Measurements from ENCODE around the gene ICAM4. TPM values are rescaled to one million over a fixed set of nuclear protein-coding genes. Genes with fewer than 3 reads are reported as not detected.
A peak's percentile ranks its signal among the peaks of the same experiment; 100 is the strongest.

ICAM4 gene
- total and polyA plus RNA-seq, 2 of the 13 experiments (the other 11 are each of a cell fraction or from before 2014, with no cell fraction given), result 2.9 to 4.0 TPM

DNA sequence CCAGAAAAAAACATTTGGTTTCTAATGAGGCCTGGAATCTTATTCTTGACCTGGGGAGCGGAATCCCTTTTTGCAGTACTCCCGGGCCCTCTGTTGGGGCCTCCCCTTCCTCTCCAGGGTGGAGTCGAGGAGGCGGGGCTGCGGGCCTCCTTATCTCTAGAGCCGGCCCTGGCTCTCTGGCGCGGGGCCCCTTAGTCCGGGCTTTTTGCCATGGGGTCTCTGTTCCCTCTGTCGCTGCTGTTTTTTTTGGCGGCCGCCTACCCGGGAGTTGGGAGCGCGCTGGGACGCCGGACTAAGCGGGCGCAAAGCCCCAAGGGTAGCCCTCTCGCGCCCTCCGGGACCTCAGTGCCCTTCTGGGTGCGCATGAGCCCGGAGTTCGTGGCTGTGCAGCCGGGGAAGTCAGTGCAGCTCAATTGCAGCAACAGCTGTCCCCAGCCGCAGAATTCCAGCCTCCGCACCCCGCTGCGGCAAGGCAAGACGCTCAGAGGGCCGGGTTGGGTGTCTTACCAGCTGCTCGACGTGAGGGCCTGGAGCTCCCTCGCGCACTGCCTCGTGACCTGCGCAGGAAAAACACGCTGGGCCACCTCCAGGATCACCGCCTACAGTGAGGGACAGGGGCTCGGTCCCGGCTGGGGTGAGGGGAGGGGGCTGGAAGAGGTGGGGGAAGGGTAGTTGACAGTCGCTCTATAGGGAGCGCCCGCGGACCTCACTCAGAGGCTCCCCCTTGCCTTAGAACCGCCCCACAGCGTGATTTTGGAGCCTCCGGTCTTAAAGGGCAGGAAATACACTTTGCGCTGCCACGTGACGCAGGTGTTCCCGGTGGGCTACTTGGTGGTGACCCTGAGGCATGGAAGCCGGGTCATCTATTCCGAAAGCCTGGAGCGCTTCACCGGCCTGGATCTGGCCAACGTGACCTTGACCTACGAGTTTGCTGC, at the start of gene ICAM4 (continued):
- TF ChIP-seq UBTF (CRISPR knock-in tag; IDR thresholded peaks at IDR 0.05) (peak; percentile 50), ZNF850 (CRISPR knock-in tag; conservative IDR thresholded peaks at IDR 0.05) (0 out of 2 replicates have a peak, but pooled peaks have one; percentile 41), REXO4 (CRISPR knock-in tag; IDR thresholded peaks at IDR 0.05; ENCODE audit: borderline replicate concordance) (peak; percentile 60; the same call in 1 of the 2 replicates), NR2F6 (IDR thresholded peaks at IDR 0.05) (peak; percentile 7; the same call in 1 of the 2 replicates), NR2F6 (CRISPR knock-in tag; IDR thresholded peaks at IDR 0.05) (peak; percentile 34; the same call in 1 of the 2 replicates), ZBTB7B (CRISPR knock-in tag; IDR thresholded peaks at IDR 0.05) (peak; percentile 21), AKAP8 (CRISPR knock-in tag; IDR thresholded peaks at IDR 0.05) (0 out of 2 replicates have a peak, but pooled peaks have one; percentile 47), ZBTB14 (CRISPR knock-in tag; IDR thresholded peaks at IDR 0.05) (peak; percentile 8; the same call in 1 of the 2 replicates), ZNF749 (CRISPR knock-in tag; IDR thresholded peaks at IDR 0.05; ENCODE audit: borderline replicate concordance) (0 out of 2 replicates have a peak, but pooled peaks have one; percentile 53), ZNF792 (CRISPR knock-in tag; IDR thresholded peaks at IDR 0.05) (0 out of 2 replicates have a peak, but pooled peaks have one; percentile 14), ZSCAN31 (CRISPR knock-in tag; IDR thresholded peaks at IDR 0.05; ENCODE audit: low read depth) (0 out of 2 replicates have a peak, but pooled peaks have one; percentile 38), ZNF761 (CRISPR knock-in tag; conservative IDR thresholded peaks at IDR 0.05) (no peak), AGO1 (IDR thresholded peaks at IDR 0.05; ENCODE audit: low read depth, low read length, poor library complexity, severe bottlenecking) (peak; percentile 98), KDM4B (CRISPR knock-in tag; IDR thresholded peaks at IDR 0.05) (no peak), ARHGAP35 (CRISPR knock-in tag; IDR thresholded peaks at IDR 0.05; ENCODE audit: borderline replicate concordance) (0 out of 2 replicates have a peak, but pooled peaks have one; percentile 50), CCDC6 (CRISPR knock-in tag; IDR thresholded peaks at IDR 0.05) (0 out of 2 replicates have a peak, but pooled peaks have one; percentile 14), TEAD3 (CRISPR knock-in tag; optimal IDR thresholded peaks at IDR 0.05; ENCODE audit: borderline replicate concordance) (peak; percentile 19), ZBTB26 (CRISPR knock-in tag; IDR thresholded peaks at IDR 0.05; ENCODE audit: borderline replicate concordance) (0 out of 2 replicates have a peak, but pooled peaks have one; percentile 14)
- TF ChIP-seq, protein P1, sequence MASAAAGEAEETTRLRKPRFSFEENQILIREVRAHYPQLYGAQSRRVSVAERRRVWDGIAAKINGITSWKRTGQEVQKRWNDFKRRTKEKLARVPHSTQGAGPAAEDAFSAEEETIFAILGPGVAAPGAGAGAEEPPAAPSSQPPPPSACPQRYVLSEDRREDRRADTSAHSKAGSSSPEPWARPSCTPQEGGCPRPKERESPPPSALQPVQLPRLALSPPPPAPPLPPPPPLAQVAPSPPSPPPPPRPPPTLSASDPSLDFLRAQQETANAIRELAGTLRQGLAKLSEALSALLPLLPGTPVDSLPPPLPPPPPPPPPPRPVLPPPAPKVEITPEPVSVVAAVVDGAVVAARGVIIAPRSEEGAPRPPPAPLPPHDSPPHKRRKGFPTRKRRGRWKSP (CRISPR knock-in tag; IDR thresholded peaks at IDR 0.05), result peak; percentile 45; the same call in 1 of the 2 replicates
- TF ChIP-seq, protein P2, sequence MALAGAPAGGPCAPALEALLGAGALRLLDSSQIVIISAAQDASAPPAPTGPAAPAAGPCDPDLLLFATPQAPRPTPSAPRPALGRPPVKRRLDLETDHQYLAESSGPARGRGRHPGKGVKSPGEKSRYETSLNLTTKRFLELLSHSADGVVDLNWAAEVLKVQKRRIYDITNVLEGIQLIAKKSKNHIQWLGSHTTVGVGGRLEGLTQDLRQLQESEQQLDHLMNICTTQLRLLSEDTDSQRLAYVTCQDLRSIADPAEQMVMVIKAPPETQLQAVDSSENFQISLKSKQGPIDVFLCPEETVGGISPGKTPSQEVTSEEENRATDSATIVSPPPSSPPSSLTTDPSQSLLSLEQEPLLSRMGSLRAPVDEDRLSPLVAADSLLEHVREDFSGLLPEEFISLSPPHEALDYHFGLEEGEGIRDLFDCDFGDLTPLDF (CRISPR knock-in tag; IDR thresholded peaks at IDR 0.05), result 0 out of 2 replicates have a peak, but pooled peaks have one; percentile 21
